HG03558 (cell line): ENCODE results near the gene HLA-F.

Experiments used
- ATAC-seq: cut with Tn5 transposase; IDR thresholded peaks from one replicate; pipeline ENCODE4 v1.9.1; 2021; ENCODE audit warnings: moderate number of reproducible peaks; ENCODE audit not compliant: unreplicated experiment; ENCODE audit errors: extremely low read depth

The HLA-F gene

GRCh38 chr6:29742127-29742526 lies 18.9 kb downstream of the HLA-F start:
- no peak for ATAC-seq

- ATAC-seq, result no peak
Measured at GRCh38 chr6:29743025-29743424, 19.8 kb downstream of the HLA-F start.

- ATAC-seq, result no peak
Measured at GRCh38 chr6:29743568-29743967, 20.3 kb downstream of the HLA-F start.

GRCh38 chr6:29744131-29744530 lies 20.9 kb downstream of the HLA-F start:
- no peak for ATAC-seq

GRCh38 chr6:29744621-29745020 lies 21.4 kb downstream of the HLA-F start:
- no peak for ATAC-seq

GRCh38 chr6:29745386-29745785 lies 22.2 kb downstream of the HLA-F start:
- no peak for ATAC-seq

- ATAC-seq, result no peak
Measured at GRCh38 chr6:29745855-29746449, 22.7 kb downstream of the HLA-F start.

- no peak for ATAC-seq
Measured at GRCh38 chr6:29746846-29747687, 23.8 kb downstream of the HLA-F start.

- ATAC-seq, result no peak
Measured at GRCh38 chr6:29747688-29748250, 24.5 kb downstream of the HLA-F start.

- ATAC-seq, result no peak
Measured at GRCh38 chr6:29748391-29749307, 25.4 kb downstream of the HLA-F start.

GRCh38 chr6:29749308-29749662 lies 26.1 kb downstream of the HLA-F start:
- ATAC-seq, result no peak

GRCh38 chr6:29749668-29750067 lies 26.4 kb downstream of the HLA-F start:
- no peak for ATAC-seq

GRCh38 chr6:29750709-29751108 lies 27.5 kb downstream of the HLA-F start:
- ATAC-seq, result no peak

GRCh38 chr6:29751480-29751879 lies 28.2 kb downstream of the HLA-F start:
- no peak for ATAC-seq

GRCh38 chr6:29752451-29753308 lies 29.4 kb downstream of the HLA-F start:
- ATAC-seq, result no peak

- ATAC-seq, result no peak
Measured at GRCh38 chr6:29753309-29753644, 30.0 kb downstream of the HLA-F start.

GRCh38 chr6:29755295-29755871 lies 32.1 kb downstream of the HLA-F start:
- ATAC-seq, result no peak

- ATAC-seq, result no peak
Measured at GRCh38 chr6:29757282-29757681, 34.0 kb downstream of the HLA-F start.

GRCh38 chr6:29757701-29758293 lies 34.6 kb downstream of the HLA-F start:
- no peak for ATAC-seq
